HepG2 (cell line): ENCODE measurements around the gene VPS26A. TPM values are rescaled to one million over a fixed set of nuclear protein-coding genes. Genes with fewer than 3 reads are reported as not detected.

Source experiments
- ARID5B ChIP-seq: IDR thresholded peaks from 2 replicates; pipeline ENCODE4 v1.4.0; 2020; ENCODE audit warnings: mild to moderate bottlenecking, missing genetic modification reagents
- CBX5 ChIP-seq: sonication (generic); formaldehyde crosslinking; IDR thresholded peaks from 2 replicates; pipeline ENCODE4 v1.4.0; 2020; ENCODE audit warnings: missing genetic modification reagents, borderline replicate concordance
- CC2D1A ChIP-seq: sonication (generic); formaldehyde crosslinking; IDR thresholded peaks from 2 replicates; pipeline ENCODE4 v1.8.1; 2023; ENCODE audit warnings: mild to moderate bottlenecking, missing genetic modification reagents
- FOXK2 ChIP-seq: fragments of 450-650 bp; IDR thresholded peaks from 2 replicates; pipeline ENCODE4 v1.6.1; 2016
- HDAC6 ChIP-seq: fragments of 200-600 bp; sonication (generic); IDR thresholded peaks from 2 replicates; pipeline ENCODE4 v1.7.0; 2017; ENCODE audit warnings: mild to moderate bottlenecking, antibody characterized with exemption, low read length, low read depth
- MAFK ChIP-seq, 2 experiments: IDR thresholded peaks in 1 of 2; conservative IDR thresholded peaks in 1 of 2; 2 replicates each; pipeline ENCODE4 v1.6.1; 2011; ENCODE audit warnings: improper control_type of control experiment in 2 of 2, low read length in 2 of 2
- MEIS2 ChIP-seq: sonication (generic); formaldehyde crosslinking; IDR thresholded peaks from 2 replicates; pipeline ENCODE4 v1.9.0; 2021; ENCODE audit warnings: mild to moderate bottlenecking, missing genetic modification reagents
- POLR2AphosphoS2 ChIP-seq: IDR thresholded peaks from 2 replicates; pipeline ENCODE4 v1.6.1; 2011; ENCODE audit warnings: low read depth, low read length, improper control_type of control experiment
- SIN3B ChIP-seq: fragments of 150-350 bp; IDR thresholded peaks from 2 replicates; pipeline ENCODE4 v1.6.1; 2014; ENCODE audit warnings: low read length
- SRSF4 ChIP-seq: fragments of 200-400 bp; formaldehyde crosslinking; IDR thresholded peaks from one replicate; pipeline ENCODE4 v1.6.1; 2018; ENCODE audit warnings: mild to moderate bottlenecking, low read depth, low read length, moderate library complexity; ENCODE audit not compliant: poor library complexity, severe bottlenecking
- TSC22D2 ChIP-seq: sonication (generic); formaldehyde crosslinking; IDR thresholded peaks from 2 replicates; pipeline ENCODE4 v1.5.1; 2020; ENCODE audit warnings: missing genetic modification reagents, mild to moderate bottlenecking, borderline replicate concordance
- ZNF17 ChIP-seq: sonication (generic); formaldehyde crosslinking; IDR thresholded peaks from 2 replicates; pipeline ENCODE4 v1.5.0; 2020; ENCODE audit warnings: mild to moderate bottlenecking, missing genetic modification reagents
- ZNF318 ChIP-seq: sonication (generic); formaldehyde crosslinking; IDR thresholded peaks from 2 replicates; pipeline ENCODE4 v1.4.0; 2020; ENCODE audit warnings: mild to moderate bottlenecking, missing genetic modification reagents
- ZNF432 ChIP-seq: sonication (generic); formaldehyde crosslinking; IDR thresholded peaks from 2 replicates; pipeline ENCODE4 v1.5.0; 2020; ENCODE audit warnings: missing genetic modification reagents, mild to moderate bottlenecking, borderline replicate concordance
- ZNF484 ChIP-seq: sonication (generic); formaldehyde crosslinking; IDR thresholded peaks from 2 replicates; pipeline ENCODE4 v1.5.1; 2020; ENCODE audit warnings: mild to moderate bottlenecking, low read depth, missing genetic modification reagents, borderline replicate concordance
- ZNF510 ChIP-seq: sonication (generic); formaldehyde crosslinking; IDR thresholded peaks from 2 replicates; pipeline ENCODE4 v1.4.0; 2020; ENCODE audit warnings: low read depth, mild to moderate bottlenecking, missing genetic modification reagents
- ZNF558 ChIP-seq: sonication (generic); formaldehyde crosslinking; IDR thresholded peaks from 2 replicates; pipeline ENCODE4 v1.9.0; 2022; ENCODE audit warnings: mild to moderate bottlenecking, missing genetic modification reagents, borderline replicate concordance
- ZNF607 ChIP-seq: sonication (generic); formaldehyde crosslinking; IDR thresholded peaks from 2 replicates; pipeline ENCODE4 v1.5.1; 2020; ENCODE audit warnings: missing genetic modification reagents, mild to moderate bottlenecking, borderline replicate concordance
- polyA plus RNA-seq, 8 experiments: library from polyadenylated mRNA; depleted of rRNA in 3 of 8; stranded (reverse) in 7 of 8; unstranded in 1 of 8; fragments of >200 nt; fragmentation: Illumina TruSeq in 4 of 8; extraction: Trizol in 4 of 8; gene quantifications; 2 replicates each; pipeline versions ENCODE4 v1.2.1 to v1.2.3, GENCODE V29; 2011 to 2016; ENCODE audit warnings: low read depth in 4 of 8, missing spikeins in 1 of 8, mixed read lengths in 1 of 8; ENCODE audit not compliant: insufficient read depth in 1 of 8
- total RNA-seq, 5 experiments: library from RNA; depleted of rRNA; stranded (reverse); fragments of >200 nt; fragmentation: Illumina TruSeq; extraction: Trizol; gene quantifications; 2 replicates each; pipeline ENCODE4 v1.2.3, GENCODE V29; 2016; ENCODE audit warnings: low read depth in 1 of 5

The VPS26A gene
- total and polyA plus RNA-seq, 2 of the 13 experiments (the other 11 are each of a cell fraction or from before 2014, with no cell fraction given): 12.9 to 32.6 TPM

- no peak for TF ChIP-seq HDAC6
- peak; percentile 25; the same call in 1 of the 2 replicates for TF ChIP-seq ZNF558 (CRISPR knock-in tag)
- no peak for TF ChIP-seq SIN3B
- TF ChIP-seq MAFK (conservative IDR thresholded peaks at IDR 0.05 in 1 of 2, IDR thresholded peaks at IDR 0.05 in 1 of 2; ENCODE audit: low read length in 2 of 2): no peak
- no peak for TF ChIP-seq ZNF17 (CRISPR knock-in tag)
- TF ChIP-seq POLR2AphosphoS2: no peak
- no peak for TF ChIP-seq ZNF318 (CRISPR knock-in tag)
- TF ChIP-seq ZNF484: no peak
- TF ChIP-seq ARID5B: peak; percentile 43; the same call in 1 of the 2 replicates
- no peak for TF ChIP-seq CBX5 (CRISPR knock-in tag)
- TF ChIP-seq ZNF432 (CRISPR knock-in tag): no peak
- TF ChIP-seq ZNF510: no peak
- TF ChIP-seq TSC22D2: 0 out of 2 replicates have a peak, but pooled peaks have one; percentile 50
- no peak for TF ChIP-seq CC2D1A (CRISPR knock-in tag)
- no peak for TF ChIP-seq FOXK2
- no peak for TF ChIP-seq SRSF4
- no peak; the same call in 1 of the 2 replicates for TF ChIP-seq MEIS2 (CRISPR knock-in tag)
- TF ChIP-seq ZNF607: no peak
These were observed at the start of gene VPS26A (continued) for GRCh38 chr10:69123747-69124562.
